HG03558 (cell line): ENCODE measurements around the gene NUTM2E.
"Not testable (repeated sequence)": the region's sequence is repeated elsewhere in the genome, so short reads cannot be mapped to it uniquely, and the experiment has no call there.

Experiments
- ATAC-seq: cut with Tn5 transposase; IDR thresholded peaks from one replicate; pipeline ENCODE4 v1.9.1; 2021; ENCODE audit warnings: moderate number of reproducible peaks; ENCODE audit not compliant: unreplicated experiment; ENCODE audit errors: extremely low read depth

NUTM2E gene

DNA sequence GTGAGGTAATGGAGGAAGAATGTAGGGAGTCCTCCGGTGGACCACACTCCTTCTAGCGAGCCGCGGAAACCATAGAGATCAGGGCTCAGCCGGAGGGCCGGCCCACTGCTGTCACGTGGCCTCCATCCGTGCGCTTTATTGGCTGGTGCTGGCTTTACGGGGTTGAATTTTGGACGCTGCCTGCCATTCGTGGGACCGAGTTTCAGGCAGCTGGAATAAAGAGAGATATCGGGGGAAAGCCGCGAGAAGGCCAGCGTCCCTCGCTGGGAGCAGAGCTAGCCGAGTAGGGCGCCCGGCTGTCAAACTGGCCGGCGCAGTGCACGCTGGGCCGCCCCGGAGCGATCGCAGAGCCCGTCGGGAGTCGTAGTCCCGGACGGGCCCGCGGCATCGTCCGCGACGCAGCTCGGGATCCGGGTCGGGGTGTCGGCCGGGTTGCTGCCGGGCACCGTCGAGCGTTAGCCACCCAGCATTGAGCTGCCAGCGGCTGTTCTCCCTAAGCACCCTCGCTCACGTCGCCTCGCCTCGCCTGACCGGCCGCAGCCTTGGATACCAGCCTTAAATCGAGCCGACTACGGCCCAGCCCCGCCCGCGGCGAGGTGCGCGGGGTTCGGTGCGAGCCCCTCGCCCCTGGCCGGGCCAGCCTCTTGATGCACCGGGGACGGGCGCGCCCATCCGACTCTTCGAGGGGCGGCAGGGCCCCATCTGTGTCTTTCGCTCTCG, at the start of gene NUTM2E:
TSS of gene NUTM2E (plus strand) at position 244 of the 720 bp plus-strand sequence. CDS start 15,002 bp downstream, outside the sequence.
- ATAC-seq: peak; percentile 86

DNA sequence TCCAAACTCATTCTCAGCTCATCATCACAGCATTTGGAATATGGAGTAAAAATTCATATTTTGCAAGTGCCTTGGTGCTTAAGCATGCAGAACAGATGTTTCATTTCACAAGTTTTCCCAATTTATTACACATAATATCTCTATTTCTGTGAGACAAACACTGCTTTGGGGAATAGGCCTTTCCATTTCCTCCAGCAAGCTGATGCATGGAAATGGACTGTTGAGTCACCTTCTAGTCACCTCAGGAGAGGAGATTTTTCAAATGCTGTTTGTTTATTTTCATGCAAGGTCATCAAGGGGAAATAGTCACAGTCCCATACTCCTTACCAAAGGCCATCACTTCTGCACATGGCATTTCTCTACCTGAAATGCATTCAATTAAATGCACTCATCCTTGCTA, 48.5 kb upstream of the NUTM2E start:
- not testable (repeated sequence) for ATAC-seq

- peak; percentile 69 for ATAC-seq
Measured at GRCh38 chr10:79779310-79779938, 47.1 kb upstream of the NUTM2E start.

GRCh38 chr10:79779992-79780391, 46.5 kb upstream of the NUTM2E start:
- not testable (repeated sequence) for ATAC-seq

DNA sequence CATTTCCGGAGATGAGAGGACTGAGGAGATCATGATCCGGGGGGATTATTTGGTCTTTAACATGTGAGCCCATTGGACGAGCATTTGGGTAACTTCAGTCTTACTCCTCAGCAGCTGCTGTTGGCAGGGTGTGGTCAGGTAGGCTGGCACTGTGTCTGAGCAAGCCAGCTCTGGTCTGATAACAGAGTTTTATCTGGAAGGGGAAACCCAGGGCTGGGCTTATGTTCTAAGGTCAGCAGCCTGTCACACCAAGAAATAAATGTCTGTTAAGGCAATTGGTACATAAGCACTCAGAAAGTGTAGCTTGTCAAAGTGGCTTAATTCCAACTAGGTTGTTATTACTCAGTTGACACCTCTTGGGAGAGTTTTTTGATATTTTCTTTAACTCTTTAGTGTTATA, 45.0 kb upstream of the NUTM2E start:
- not testable (repeated sequence) for ATAC-seq

- ATAC-seq: not testable (repeated sequence)
Measured at GRCh38 chr10:79787455-79787952, 39.0 kb upstream of the NUTM2E start.

DNA sequence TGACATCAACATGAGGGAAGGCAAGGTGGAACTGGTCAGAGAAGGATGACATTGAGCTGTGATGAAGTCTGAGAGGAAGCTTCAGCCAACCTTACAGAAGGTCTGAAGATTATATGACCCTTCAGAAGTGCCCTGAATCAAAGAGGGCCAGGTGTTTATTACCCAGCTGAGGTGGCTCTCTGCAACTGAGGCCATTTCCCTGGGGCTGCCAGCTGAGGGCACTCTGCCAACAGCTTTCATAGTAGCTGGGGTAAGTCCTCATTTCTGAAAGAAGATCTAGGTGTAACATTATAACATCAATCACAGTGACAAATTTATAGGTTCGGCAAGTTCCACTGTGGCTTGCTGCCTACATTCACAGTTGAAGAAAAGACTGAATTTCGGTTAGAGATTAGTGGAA, 37.2 kb upstream of the NUTM2E start:
- not testable (repeated sequence) for ATAC-seq

DNA sequence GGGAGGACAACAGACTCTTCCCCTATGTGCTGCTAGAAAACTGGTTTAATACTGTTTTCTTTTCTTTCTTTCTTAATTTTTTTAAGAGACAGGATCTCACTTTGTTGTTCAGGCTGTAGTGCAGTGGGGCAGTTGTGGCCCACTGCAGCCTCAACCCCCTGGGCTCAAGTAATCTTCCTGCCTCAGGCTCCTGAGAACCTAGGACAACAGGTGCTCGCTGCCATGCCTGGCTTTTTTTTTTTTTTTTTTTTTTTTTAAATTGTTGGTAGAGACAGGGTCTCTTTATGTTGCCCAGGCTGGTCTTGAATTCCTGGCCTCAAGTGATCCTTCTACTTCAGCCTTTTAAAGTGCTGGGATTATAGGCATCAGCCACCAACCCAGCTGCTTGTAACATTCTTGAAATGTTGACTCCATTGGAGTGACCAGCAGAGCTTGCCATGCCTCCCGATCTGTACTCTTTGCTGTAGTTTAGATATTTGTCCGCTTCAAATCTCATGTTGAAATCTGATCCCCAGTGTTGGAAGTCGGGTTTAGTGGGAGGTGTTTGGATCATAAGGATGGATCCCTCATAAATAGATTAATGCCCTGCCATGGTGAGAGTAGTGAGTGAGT, 34.5 kb upstream of the NUTM2E start:
- ATAC-seq: not testable (repeated sequence)

GRCh38 chr10:79799337-79799736, 27.2 kb upstream of the NUTM2E start:
- peak; percentile 70 for ATAC-seq

- not testable (repeated sequence) for ATAC-seq
Measured at GRCh38 chr10:79805857-79806256, 20.7 kb upstream of the NUTM2E start.

DNA sequence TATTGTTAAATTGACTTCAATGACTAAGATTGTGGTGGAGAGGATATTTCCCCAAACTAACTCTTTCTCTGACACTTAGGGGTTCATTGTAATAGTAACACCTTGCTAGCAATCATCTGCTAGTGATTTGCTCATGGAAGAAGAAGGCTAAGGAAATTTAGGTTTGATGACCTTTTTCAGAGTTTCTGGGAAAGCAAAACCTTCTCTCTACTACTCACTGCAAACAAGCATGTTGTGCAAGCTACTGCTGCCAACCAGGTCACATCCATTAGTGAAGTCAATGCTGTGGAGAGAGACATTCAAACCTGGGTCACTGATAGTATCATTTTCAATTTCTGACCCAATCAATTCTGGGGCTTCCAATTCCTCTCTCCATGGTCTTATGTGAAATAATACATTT, 14.6 kb upstream of the NUTM2E start:
- not testable (repeated sequence) for ATAC-seq

- ATAC-seq: not testable (repeated sequence)
Measured at GRCh38 chr10:79816290-79816689, 10.2 kb upstream of the NUTM2E start.

GRCh38 chr10:79823387-79823786, 3.2 kb upstream of the NUTM2E start:
- ATAC-seq: not testable (repeated sequence)

GRCh38 chr10:79825587-79826011, 940 bp upstream of the NUTM2E start:
- not testable (repeated sequence) for ATAC-seq

DNA sequence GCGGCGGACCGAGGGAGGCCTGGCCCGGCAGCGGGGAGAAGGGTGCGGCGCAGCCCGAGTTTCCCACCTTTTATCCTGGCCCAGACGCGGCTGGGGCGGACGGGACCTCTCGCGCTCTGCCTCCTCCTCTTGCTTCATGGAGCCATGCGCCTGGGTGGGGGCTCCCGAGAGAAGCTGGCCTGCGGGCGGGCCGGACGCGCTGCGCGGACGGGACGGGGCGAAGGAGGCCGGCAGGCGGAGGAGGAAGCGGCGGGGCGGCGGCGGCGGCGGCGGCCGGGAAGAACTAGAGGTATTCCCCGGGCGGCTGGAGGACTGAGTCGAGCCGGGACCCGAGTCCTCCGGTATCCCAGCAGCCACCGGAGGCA, 426 bp upstream of the NUTM2E start:
- ATAC-seq: not testable (repeated sequence)

GRCh38 chr10:79833833-79834232, 7.3 kb downstream of the NUTM2E start:
- not testable (repeated sequence) for ATAC-seq

DNA sequence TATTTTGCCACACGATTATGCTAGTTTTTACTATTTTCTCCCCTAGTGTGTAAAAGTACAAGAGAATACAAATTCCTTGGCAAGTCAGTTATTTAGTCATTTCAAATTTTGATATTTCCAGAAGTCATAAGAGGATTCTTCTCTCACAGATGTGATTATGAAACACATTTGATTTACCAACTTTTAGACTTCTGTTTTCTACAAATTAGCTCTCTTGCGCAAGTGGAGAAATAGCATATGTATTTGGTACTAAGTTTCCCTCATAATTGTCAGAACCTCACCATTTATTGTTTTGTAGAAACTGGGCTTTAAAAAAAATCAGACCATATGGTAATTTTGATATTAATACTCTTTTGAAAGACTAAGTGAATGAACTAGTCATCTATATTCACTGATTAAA, 9.4 kb downstream of the NUTM2E start:
- not testable (repeated sequence) for ATAC-seq

GRCh38 chr10:79836891-79837290, 10.4 kb downstream of the NUTM2E start:
- not testable (repeated sequence) for ATAC-seq

DNA sequence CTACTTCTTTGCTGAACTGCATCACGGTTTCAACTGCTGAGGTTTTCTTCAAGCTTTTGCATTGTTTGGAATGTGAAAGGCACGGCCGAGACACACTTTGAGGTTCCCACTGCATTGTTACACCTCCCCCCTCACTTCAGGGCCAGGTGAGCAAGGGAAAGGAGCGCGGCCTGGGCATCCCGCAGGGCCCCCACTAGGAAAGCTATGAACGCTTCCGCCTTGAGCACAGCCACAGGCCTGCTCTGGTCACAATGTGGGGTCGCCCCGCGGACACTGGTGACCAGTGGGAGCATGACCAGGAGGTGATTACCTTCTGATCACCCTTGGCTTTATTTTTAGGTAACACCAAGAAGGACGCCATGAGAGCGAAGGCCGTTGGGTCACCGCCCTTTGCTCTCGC, 11.9 kb downstream of the NUTM2E start:
- ATAC-seq: not testable (repeated sequence)

DNA sequence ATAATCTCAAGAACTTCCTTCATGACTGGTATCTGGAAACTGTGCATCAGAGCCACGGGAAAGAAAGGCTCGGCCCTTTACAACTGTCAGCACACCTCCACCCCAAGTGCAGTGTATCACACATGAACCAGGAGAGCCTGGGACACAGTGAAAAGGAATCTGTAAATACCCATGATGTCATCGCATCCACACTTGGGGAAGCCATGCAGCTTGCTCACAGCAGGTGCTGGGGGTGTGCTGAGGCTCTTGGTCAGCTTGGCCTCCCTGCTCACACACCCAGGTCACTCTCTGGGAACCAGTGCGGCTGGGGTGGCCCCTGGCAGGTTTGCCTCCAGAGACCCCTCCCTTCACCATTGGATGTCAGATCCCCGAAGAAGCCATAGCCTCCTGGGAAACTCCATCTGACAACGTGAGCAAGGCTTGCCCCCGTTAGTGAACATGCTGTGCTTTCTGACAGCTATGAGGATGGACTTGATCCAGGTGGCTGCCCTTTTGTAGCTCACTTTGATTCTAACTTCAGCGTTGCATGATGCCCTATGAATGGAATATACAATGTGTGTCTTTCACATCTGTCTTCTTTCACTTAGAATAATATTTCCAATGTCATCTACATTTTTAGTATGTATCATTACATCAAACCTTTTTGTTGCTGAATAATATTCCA, 26.8 kb downstream of the NUTM2E start:
- not testable (repeated sequence) for ATAC-seq
